ENCODE data around the gene VIPR2. TPM values are rescaled to one million over a fixed set of nuclear protein-coding genes. Genes with fewer than 3 reads are reported as not detected.

Gene VIPR2
- total RNA-seq, 1 donor from 2014 or later: 2.0 TPM

DNA sequence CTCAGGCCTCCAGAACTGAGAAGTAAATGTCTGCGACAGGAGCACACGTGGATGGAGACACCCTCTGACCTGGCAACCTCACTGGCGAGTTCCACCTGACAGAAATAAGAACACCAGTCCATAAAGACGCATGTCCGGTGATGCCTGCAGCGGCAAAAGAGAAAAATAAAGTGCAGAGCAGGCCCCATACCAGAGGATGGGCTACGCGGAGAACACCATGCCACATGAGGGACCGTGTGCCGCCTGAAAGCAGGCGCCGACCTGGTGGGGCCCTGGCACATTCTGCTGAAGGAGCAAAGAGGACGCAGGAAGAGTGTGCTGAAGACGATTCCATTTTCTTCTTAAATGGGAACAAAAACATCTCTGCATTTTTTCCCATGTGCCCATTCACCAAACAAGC, 105.0 kb downstream of the VIPR2 start:
- ATAC-seq (no peak), DNase-seq (ENCODE audit: low spot score) (no peak)
- intact Hi-C loops (cut with DNase I): no loop called here

DNA sequence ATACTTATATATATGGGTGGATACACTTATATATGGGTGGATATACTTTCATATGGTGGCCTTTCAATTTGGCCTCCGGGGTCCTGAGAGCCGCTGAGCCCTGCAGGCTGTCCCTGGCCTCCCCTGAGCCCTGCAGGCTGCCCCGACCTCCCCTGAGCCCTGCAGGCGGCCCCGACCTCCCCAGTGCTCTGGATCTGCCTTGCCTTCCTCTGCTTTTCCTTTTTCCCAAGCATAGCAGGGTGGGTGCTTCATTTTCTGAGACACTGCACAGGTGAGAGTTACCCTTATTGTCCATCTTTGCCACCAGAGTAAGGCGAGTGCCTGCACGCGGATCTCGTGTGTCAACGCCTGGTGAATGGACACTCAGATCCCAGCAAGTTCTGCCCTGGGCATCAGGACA, 106.6 kb downstream of the VIPR2 start:
- ATAC-seq: no peak
- no peak for DNase-seq (ENCODE audit: low spot score)
- intact Hi-C loops (cut with DNase I): no loop called here

DNA sequence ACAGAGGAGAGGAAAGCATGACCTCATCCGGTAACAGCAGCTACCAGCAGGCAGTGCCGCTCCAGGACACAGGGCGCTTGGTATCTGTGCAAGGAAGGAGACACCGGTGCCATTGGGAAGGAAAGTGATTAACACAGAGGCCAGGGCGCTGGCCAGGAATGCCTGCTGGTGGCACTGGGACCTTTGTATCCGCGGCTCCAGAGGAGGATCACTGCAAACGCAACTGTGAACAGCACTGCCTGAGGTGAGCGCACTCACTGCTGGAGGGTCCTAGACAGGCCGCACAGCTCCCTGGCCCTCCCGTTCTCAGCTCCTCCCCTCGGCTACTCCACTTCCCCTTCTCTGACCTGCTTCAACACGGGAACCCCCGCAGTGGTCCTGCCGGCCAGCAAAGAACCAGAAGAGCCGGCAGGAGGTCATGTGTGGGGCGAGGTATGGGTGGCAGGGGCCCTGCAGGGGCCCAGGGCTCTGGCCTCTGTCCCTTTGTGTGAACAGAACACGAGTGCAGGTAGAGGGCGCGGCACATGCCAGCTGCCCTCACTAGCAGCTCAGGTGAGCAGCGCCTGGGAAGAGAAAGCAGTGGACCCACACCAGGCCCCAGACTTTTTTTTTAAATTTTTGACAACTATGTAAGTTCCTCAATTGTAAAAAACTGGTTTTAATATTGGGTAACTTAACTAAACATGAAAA, 107.6 kb downstream of the VIPR2 start:
- no peak for ATAC-seq
- DNase-seq (ENCODE audit: low spot score): no peak
- intact Hi-C loops (cut with DNase I): no loop called here

DNA sequence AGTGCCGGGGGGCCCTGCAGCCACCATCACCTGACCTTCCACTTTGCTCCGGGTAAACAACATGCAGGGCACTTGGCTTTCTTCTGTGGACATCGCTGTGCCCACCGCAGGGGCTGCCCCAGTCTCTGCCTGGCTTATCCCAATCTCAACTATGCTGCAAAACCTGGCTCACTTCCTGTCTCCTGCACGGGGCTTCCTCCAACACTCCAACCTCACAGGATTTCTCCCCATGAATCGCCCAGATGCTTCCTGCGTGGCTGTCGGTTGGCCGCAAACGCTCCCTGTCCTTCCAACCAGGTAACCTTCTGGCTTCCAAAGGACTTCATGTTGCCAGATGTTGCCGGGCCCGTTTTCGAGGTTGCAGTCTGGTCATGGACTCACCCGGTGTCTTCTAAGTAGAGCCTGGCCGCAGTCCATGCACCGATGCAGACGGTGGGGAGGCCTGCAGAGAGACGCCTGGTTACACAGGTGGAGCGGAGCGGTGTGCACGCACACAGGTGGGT, 109.0 kb downstream of the VIPR2 start:
- no peak for ATAC-seq
- no peak for DNase-seq (ENCODE audit: low spot score)
- intact Hi-C loops (cut with DNase I): no loop called here

DNA sequence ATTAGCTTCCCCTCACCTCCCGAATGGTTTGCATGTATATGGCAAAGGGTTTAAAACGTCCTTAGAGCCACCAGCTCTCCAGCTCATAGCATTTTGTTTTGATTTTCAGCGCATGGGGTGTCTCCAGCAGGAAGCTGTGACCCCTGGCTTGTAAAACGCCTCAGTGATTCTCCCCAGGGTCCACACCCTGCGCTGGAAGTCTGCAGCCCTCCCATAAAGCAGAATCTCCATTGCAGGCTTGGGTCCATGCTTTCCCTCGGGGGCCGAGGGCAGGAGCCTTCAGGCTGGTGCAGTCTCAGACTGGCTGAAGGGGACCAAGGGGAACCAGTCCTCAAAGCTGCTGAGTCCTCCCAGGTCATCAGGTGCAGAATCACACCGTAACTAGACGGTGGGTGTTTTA, 109.7 kb downstream of the VIPR2 start:
- DNase-seq (ENCODE audit: low spot score): no peak
- intact Hi-C loops (cut with DNase I): no loop called here
- ATAC-seq: no peak

DNA sequence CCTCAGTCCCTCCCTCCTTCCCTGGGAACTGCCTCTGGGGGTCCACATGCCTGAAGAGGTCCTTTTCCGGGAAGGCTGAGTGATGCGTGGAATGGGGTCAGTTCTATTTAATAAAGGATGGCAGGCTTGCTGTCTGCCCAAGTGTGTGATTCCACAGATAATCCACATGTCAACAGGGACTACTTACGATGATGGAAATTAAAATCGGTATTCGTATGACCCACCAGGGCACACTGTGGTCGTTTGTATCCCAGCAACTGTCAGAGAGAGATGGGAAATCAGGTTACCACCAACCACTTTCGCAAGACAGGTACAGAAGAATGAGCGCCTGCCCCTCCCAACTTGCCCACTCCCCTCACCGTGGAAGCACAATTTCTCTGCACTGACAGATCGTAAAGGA, 110.3 kb downstream of the VIPR2 start:
- no peak for DNase-seq (ENCODE audit: low spot score)
- no peak for ATAC-seq
- intact Hi-C loops (cut with DNase I): no loop called here

DNA sequence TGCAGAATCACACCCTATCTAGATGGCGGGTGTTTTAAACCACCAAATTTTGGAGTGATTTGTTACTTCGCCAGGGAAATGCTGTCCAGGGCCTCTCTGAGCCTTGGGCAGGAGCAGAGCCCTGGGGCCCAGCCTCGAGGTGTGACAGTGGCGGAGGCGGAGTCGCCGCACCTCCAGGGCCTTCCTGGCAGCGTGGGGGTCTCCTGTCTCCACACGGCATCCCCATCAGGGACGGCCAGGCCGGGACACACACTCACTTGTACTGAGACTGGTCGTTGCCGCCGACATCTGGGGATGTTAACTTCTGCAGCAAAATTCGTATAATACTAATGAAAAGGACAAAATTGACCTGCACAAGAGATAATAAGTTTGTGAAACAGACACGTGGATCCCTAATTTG, 110.7 kb downstream of the VIPR2 start:
- ATAC-seq (no peak), DNase-seq (ENCODE audit: low spot score) (no peak)
- intact Hi-C loops (cut with DNase I): no loop called here

DNA sequence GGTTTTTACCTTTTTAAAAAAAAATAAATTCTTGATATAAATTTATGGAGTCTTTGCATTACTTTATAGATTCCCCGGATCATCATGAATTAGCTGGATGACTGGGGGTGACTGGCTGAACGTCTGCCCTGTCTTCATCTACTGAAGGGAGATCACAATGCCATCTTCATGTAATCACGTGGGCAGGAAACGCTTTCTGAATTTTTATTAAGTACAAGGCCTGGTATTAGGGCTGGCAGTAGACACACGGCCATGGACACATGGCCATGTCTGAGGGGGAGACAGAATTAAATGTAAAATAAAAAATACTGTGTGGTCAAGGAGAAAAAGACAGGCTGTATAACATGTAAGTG, 111.2 kb downstream of the VIPR2 start:
- ATAC-seq (no peak), DNase-seq (ENCODE audit: low spot score) (no peak)
- intact Hi-C loops (cut with DNase I): no loop called here

DNA sequence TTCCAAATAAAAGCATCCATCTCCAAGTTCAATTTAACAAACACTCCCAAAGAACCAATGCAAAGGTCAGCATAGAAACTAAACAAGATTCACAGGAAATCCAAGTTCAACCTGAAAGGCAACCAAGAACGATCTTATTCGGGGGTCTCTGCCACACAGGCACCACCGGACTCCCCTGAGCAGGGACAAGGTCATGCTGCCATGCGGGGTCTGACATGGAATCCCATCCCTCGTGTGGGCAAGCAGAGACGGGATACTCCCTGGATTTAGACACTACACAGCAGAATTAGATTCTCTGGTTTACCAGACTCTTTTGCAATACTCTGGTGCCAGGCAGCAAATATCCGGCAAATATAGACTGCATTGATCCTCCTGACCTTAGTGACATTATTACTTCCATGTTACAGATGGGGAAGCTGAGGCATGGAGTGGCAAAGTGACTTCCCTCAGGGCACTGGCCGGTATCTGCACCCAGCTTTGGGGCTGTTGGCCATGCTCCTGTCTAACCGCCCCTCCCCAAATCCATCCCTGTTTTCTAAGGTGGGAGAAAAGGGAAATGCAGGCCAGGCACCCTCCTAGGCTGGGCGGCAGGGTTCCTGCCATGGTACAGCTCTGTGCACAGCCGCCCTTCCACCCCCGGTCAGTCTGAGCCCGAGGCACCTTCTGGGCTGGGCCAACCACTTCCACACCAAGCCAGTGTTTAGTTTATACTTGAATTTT, 111.8 kb downstream of the VIPR2 start:
- DNase-seq (ENCODE audit: low spot score): no peak
- ATAC-seq: no peak
- intact Hi-C loops (cut with DNase I): no loop called here

DNA sequence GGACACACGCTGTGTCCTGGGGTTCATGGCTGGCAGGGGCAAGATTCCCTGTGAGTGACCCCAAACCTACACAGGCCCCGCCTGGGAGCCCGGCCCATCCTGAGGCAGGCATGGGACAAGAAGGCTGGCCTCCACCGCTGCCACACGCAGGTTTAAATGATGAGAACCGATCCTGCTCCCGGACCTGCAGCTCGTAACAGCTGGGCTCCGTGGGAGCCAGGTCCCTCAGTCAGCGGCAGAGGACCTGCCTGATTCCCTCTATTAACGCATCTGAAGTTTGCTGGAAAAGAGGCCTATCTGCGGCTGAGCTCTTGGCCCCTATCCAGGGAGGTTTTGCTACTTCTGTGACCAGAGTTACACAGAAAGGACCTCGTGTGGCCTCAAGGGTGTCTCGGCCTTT, 112.3 kb downstream of the VIPR2 start:
- no peak for ATAC-seq
- intact Hi-C loops (cut with DNase I): no loop called here
- peak; percentile 53 for DNase-seq (ENCODE audit: low spot score)

DNA sequence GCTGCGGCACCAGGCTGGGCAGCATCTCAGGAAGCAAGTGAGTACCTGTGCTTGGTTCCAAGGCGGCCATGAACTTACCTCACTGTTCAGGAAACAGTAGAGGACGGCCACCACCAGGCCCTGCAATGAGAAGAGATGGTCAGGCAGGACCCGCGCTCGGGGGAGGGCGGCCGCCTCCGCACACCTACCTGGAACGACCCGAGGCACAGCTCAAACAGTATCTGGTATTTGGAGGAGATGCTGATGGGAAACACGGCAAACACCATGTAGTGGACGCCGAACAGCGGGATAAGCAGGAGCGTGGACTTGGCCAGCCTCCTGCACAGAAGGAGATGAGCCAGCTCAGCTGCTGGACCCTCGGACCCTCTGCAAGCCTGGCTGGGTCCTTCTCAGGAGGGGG, 112.9 kb downstream of the VIPR2 start:
- ATAC-seq: no peak
- intact Hi-C loops (cut with DNase I): no loop called here
- DNase-seq (ENCODE audit: low spot score): peak; percentile 50

DNA sequence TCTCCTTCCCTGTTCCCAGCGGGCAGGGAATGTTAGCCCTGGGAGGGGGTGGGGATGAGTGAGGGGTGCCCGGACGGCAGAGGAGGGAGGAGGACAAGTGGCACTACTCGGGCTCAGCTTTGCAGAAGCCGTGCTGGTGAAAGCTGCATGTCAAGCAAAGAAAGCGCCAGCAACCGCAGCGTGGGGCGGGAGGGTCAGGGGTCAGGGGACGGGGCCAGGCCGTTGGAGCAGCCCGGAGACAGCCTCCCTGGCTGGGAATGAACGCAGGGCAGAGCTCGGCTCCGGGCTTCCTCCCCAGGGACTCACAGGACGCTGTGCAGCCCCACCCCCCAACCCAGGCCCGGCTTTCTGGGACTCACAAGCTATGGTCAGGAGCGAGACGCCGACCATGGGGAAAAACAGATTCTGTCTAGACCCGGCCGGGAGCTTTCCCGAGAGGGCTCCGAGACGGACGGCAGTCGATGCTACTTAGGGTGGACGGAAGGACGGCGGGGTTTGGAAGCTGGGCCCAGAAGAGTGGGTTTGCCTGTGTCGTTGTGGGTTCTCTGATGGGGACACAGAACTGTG, 113.4 kb downstream of the VIPR2 start:
- intact Hi-C loops (cut with DNase I): no loop called here
- peak; percentile 65 for DNase-seq (ENCODE audit: low spot score)
- peak; percentile 71 for ATAC-seq

DNA sequence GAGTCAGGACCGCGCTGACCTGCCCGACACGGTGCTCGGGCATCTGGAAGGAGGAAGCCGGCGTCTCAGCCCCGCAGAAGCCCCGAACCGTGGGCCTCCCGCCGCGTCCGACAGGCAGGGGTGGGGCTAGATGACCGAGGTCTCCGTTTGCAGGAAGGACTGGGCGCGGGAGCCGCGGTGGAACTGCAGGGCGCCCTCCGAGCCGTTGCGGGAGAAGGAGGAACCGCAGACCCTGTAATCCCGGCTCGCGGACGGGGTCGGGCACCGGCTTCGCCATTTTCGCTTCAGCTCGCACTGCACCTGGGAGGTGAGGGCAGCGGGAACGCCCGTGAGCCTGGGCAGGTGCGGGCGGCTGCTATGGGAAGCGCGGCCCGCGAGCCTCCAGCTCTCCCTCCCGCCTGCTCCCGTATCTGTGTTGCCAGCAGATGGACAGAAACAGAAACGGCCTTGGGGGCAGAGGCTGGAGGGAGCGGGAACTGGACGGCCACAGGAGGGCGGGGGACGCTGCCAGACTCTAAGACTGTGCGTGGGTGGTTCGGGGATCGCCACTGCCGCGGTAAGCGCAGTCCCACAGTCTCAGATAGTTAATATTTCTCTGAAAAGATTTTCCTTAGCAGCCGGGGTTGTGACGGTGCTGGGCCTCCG, 114.1 kb downstream of the VIPR2 start:
- ATAC-seq (peak; percentile 36), DNase-seq (ENCODE audit: low spot score) (peak; percentile 67)
- intact Hi-C loops (cut with DNase I): no loop called here

DNA sequence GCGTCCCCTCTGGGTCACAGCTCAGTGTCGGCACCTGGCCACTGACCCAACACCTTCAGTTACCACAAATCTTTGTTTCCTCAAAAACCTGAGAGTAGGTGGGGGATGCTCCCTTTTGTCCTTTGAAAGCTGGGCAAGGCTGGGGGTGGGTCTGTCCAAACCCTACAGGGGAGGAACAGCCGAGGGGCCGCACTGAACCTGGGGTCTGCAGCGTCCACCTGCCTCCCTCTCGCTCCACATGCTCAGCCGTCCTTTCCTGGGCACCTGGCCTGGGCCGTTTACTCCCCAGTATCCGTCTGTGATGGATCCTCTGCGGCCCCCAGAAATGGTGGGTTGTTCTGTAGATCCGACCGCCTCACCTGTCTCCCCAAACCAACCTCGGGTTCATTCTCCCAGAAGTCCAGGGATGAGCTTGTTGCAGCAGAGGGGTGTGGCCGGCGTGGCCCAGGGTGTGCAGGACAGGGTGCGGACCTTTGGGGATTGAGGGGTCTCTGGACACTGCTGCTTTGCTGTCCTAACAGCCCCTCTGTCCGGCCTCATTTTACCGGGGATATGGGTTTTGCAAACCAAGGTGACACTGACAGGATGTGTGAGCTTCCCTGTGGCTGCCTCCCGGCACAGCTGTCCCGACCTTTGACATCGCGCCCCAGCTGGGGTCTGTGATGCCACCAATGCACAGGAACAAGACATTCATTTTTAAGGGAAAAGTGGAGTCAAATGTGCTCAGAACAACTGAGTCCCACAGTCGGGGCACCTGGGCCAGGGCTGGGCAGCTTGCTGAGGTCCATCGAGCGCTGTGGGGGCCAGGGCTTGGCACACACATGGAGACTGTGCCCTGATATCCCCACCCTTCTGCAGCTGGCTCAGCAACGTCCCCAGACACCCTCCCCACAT, 115.9 kb downstream of the VIPR2 start:
- DNase-seq (ENCODE audit: low spot score): peak; percentile 45
- intact Hi-C loops (cut with DNase I): no loop called here

DNA sequence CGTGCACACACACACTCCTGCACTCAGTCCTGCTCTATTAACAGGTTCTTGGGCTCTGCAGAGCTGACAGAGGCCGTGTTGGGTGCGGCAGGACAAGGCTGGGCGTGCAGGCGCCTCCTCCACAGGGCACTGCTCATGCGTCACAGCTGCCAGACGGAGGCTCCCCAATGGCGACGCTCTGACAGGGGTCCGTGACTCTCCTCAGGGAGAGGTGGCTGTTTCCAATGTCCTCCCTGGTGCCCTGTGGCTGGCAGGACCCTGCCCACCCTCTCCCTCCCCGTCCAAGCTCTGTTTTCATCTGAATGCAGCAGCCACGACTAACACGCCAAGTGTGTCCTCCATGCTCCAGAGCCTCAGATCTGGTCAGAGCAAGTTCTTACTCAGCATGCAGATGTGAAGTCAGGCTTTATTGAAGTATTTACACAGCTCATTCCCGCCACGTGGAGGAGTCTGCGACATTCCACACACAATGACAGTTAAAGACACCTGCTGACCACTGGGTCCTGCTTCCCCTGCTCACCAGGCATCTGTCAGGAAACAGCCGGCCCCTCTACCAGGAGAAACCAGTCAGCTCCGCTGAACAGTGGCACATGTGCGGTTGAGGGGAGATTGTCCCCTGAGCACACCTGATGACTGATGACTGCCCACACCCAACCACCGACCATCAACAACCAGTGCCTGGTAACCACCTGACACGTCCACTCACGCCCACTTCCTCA, 116.7 kb downstream of the VIPR2 start:
- no peak for ATAC-seq
- intact Hi-C loops (cut with DNase I): no loop called here
- DNase-seq (ENCODE audit: low spot score): no peak

More for the DNA sequence above, 115.9 kb downstream of the VIPR2 start:
- no peak for ATAC-seq

DNA sequence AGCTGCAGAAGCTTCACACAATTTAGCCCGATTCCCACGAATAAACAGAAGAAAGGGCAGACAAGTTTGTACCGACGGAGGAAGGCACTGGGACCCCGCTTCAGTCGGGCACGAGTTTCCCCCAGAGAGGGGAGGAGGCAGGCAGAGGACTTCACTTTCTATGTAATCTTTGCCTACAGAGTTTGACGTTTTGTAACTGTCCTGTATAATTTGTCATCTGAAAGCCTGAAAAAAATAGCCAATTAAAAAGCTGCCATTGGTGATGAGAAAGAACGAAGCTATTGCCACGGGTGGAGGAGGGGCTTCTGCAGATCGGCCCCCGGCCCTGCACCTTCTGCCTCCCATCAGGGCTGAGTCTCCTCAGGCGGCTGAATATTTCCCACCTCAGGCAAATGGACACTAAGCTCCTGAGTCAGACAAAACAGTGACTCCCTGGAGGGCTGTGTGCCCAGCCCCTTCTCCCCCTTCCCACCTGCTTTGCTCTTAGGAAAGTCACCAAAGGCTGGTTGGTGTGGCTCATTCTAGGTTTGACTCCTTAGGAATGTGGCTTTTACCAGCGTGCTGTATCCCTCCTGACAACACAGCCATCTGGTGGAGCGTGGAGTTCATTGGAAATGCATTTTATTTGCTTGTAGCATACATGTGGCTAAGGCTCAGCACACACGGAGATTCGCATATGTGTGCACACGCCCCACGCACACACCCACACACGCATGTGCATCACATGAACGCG, 117.4 kb downstream of the VIPR2 start:
- intact Hi-C loops (cut with DNase I): no loop called here
- ATAC-seq (no peak), DNase-seq (ENCODE audit: low spot score) (no peak)

DNA sequence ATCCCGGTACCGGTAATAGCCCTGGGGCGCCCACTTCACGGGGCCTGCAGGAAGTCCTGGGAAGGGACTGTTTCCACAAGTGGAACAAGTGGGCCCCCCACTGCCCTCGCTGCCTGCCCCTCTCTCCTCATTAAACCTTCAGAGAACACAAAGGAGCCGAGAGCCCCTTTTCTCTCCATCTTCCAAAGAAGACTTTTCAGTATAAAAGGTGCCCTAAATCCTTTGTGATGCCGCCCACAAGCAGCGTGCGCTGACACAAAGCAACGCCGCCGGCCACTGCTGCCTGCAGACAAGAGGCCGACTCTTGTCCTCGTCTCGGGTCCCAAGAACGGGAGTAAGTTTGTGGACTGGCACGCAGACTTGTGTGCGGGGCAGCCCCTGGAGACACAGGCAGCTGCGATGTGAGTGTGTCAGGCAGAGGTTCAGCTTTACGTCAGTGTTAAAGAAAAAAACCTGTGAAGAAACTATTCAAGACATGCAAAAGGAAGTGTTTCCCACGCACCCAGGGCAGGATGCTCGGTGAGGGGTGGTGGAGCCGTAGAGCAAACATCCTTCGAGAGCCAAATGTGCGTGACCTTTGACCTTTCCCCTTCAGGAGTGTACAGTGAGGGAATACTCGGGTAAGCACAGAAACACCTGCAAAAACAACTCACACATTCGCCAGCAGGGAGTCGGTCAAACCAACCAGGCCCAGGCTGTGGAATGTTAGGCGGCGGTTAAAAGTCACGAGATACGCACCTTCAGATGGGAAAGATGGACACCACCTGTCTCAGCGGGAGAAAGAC, 118.2 kb downstream of the VIPR2 start:
- intact Hi-C loops (cut with DNase I): no loop called here
- peak; percentile 39 for ATAC-seq
- DNase-seq (ENCODE audit: low spot score): peak; percentile 61

Data from sciatic nerve (tissue), 2 donors.